Esophagus muscularis mucosa (tissue), 4 donors: ENCODE data around the gene KLHL21. TPM values are rescaled to one million over a fixed set of nuclear protein-coding genes. Genes with fewer than 3 reads are reported as not detected.

Source experiments
- DNase-seq: peaks from one replicate; pipeline ENCODE4 v3.0.0-alpha.2; 2017; ENCODE audit errors: extremely low spot score
- H3K27ac ChIP-seq, 4 donors: fragments of 200-600 bp; sonication (generic); replicated peaks in 1 of 4; 1 replicate in 3 of 4; 2 replicates in 1 of 4; pipeline ENCODE4 v1.5.1; 2016 to 2019; ENCODE audit warnings: mild to moderate bottlenecking in 1 of 4
- H3K27me3 ChIP-seq, 4 donors: fragments of 200-600 bp; sonication (generic); one replicate each; pipeline versions ENCODE4 v1.5.1 to v1.6.0; 2016 to 2019
- H3K36me3 ChIP-seq, 4 donors: fragments of 200-600 bp; sonication (generic); one replicate each; pipeline ENCODE4 v1.5.1; 2016 to 2019
- H3K4me1 ChIP-seq, 4 donors: fragments of 200-600 bp; sonication (generic); one replicate each; pipeline ENCODE4 v1.5.1; 2016 to 2019
- H3K4me3 ChIP-seq, 4 donors: fragments of 200-600 bp; sonication (generic); 1 replicate in 2 of 4; 2 replicates in 2 of 4; pipeline ENCODE4 v1.5.1; 2016 to 2019; ENCODE audit warnings: mild to moderate bottlenecking in 4 of 4, moderate library complexity in 1 of 4
- H3K9me3 ChIP-seq, 4 donors: fragments of 200-600 bp; sonication (generic); 1 replicate in 3 of 4; 2 replicates in 1 of 4; pipeline ENCODE4 v1.5.1; 2016 to 2019
- CTCF ChIP-seq, 3 experiments: fragments of 200-600 bp in 2 of 3; fragments of 450-650 bp in 1 of 3; sonication (generic) in 2 of 3; IDR thresholded peaks; one replicate each; pipeline ENCODE4 v1.5.1; 2017 to 2019; ENCODE audit warnings: antibody characterized with exemption in 3 of 3, mild to moderate bottlenecking in 2 of 3, moderate library complexity in 1 of 3
- EP300 ChIP-seq: sonication (generic); formaldehyde crosslinking; IDR thresholded peaks from one replicate; pipeline ENCODE4 v1.6.1; 2017; ENCODE audit warnings: antibody characterized with exemption
- POLR2A ChIP-seq: fragments of 450-650 bp; IDR thresholded peaks from one replicate; pipeline ENCODE4 v1.6.1; 2017; ENCODE audit warnings: antibody characterized with exemption, moderate library complexity, mild to moderate bottlenecking, low read depth
- POLR2AphosphoS5 ChIP-seq, 2 donors: sonication (generic); formaldehyde crosslinking; IDR thresholded peaks; one replicate each; pipeline ENCODE4 v1.6.1; 2017; ENCODE audit warnings: antibody characterized with exemption in 2 of 2
- WGBS: methylation state at CpG from one replicate; pipeline ENCODE4 v1.1.5; 2018; 5-methylcytosine and 5-hydroxymethylcytosine counted together
- intact Hi-C: fragments of 100-400 bp; cut with DNase I; formaldehyde crosslinking; loops from one replicate; pipeline ENCODE4 v1.15.1; 2023
- total RNA-seq, 4 donors: library from RNA; depleted of rRNA; stranded (reverse); fragments of >200 nt; gene quantifications; one replicate each; pipeline versions ENCODE4 v1.1.0 to v1.2.1, GENCODE V29; 2016

The KLHL21 gene
- total RNA-seq, 4 donors from 2014 or later: 98.4 to 184 (median 130) TPM

- Histone ChIP-seq H3K27ac (peak overlapping the region in 2 of 4 donors; percentile 11 to 34), H3K36me3 (peaks cover 74 to 95% (median 92%) of the 10 kb centered on the region in 4 donors), H3K27me3 (no peaks in the 10 kb centered on the region), H3K4me3 (no peak overlapping the region), H3K9me3 (no peaks in the 10 kb centered on the region), H3K4me1 (peaks cover 74 to 88% (median 81%) of the 10 kb centered on the region in 4 donors)
- no peak for TF ChIP-seq POLR2AphosphoS5 (IDR thresholded peaks at IDR 0.05)
- no peak for TF ChIP-seq CTCF (IDR thresholded peaks at IDR 0.05)
- no peak for TF ChIP-seq POLR2A
- TF ChIP-seq EP300: no peak
- WGBS: 82% methylated on average over 9 of the region's 11 CpGs
- no peak for DNase-seq
- intact Hi-C loops: no loop called here
Observed at GRCh38 chr1:6594977-6595740, 7.5 kb downstream of the KLHL21 start.

GRCh38 chr1:6593810-6594209 lies 8.9 kb downstream of the KLHL21 start:
- Histone ChIP-seq H3K27ac (no peak overlapping the region), H3K27me3 (no peaks in the 10 kb centered on the region), H3K9me3 (no peaks in the 10 kb centered on the region), H3K4me1 (peaks cover 71 to 84% (median 77%) of the 10 kb centered on the region in 4 donors), H3K36me3 (peaks cover 83 to 100% (median 99%) of the 10 kb centered on the region in 4 donors), H3K4me3 (no peak overlapping the region)
- no peak for DNase-seq
- intact Hi-C loops: no loop called here
- 91% methylated on average over 12 of the region's 15 CpGs for WGBS
- no peak for TF ChIP-seq EP300
- TF ChIP-seq POLR2AphosphoS5 (IDR thresholded peaks at IDR 0.05): no peak
- TF ChIP-seq POLR2A: no peak
- no peak for TF ChIP-seq CTCF (IDR thresholded peaks at IDR 0.05)

DNA sequence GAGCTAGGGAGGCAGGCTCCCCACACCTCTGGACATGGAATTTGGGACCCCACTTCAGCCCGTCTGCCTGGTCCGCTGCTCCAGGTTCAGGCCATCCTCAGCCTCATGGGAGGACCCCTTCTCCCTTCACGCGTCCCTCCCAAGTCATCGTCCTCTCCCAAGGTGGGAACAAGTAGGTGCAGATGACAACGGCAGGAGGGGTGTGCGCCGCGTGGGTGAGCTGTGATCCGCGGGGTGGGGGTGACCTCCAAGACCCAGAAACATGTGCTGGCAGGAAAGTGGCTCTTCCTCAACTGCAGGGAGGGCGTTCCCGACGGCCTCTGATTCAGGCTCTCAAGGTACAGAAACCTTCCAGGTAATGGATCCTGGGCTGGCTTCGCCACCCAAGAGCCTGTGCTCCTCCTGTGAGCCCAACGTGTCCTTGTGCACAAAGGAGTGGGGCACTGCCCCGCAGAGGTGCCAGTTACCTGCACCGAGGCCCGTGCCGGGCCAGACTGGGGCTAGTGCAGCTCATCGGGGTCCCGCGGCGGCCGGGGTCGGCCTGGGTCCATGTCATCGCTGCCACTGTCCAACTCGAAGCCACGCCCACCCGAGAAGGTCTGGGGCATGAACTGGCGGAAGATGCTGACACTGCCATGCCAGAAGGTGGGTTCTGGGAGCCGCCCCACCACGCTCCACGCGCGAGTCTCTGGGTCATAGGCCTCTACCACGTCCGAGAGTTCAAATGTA lies 9.6 kb downstream of the KLHL21 start:
- Histone ChIP-seq H3K27me3 (no peaks in the 10 kb centered on the region), H3K9me3 (no peaks in the 10 kb centered on the region), H3K4me3 (no peak overlapping the region), H3K27ac (peak overlapping the region in 3 of 4 donors; percentile 16 to 22 (median 17)), H3K36me3 (peaks cover 80 to 100% (median 99%) of the 10 kb centered on the region in 4 donors), H3K4me1 (peaks cover 71 to 84% (median 77%) of the 10 kb centered on the region in 4 donors)
- no peak for TF ChIP-seq POLR2AphosphoS5 (IDR thresholded peaks at IDR 0.05)
- TF ChIP-seq EP300: no peak
- TF ChIP-seq POLR2A: no peak
- no peak for TF ChIP-seq CTCF (IDR thresholded peaks at IDR 0.05)
- 87% methylated on average over 20 of the region's 38 CpGs for WGBS
- DNase-seq: no peak
- intact Hi-C loops: no loop called here

- no peaks in the 10 kb centered on the region for H3K27me3 ChIP-seq
- intact Hi-C loops: no loop called here
- H3K9me3 ChIP-seq: no peaks in the 10 kb centered on the region
- H3K4me1 ChIP-seq: peaks cover 71 to 84% (median 77%) of the 10 kb centered on the region in 4 donors
- peaks cover 74 to 100% (median 99%) of the 10 kb centered on the region in 4 donors for H3K36me3 ChIP-seq
- no peak for TF ChIP-seq POLR2A
- TF ChIP-seq EP300: no peak
- no CpG with 5 or more reads among the region's 5 CpGs for WGBS
- no peak for DNase-seq
- H3K27ac ChIP-seq: peak overlapping the region in 3 of 4 donors; percentile 16 to 22 (median 17)
- no peak overlapping the region for H3K4me3 ChIP-seq
Observed at GRCh38 chr1:6592441-6592840, 10.2 kb downstream of the KLHL21 start.

DNA sequence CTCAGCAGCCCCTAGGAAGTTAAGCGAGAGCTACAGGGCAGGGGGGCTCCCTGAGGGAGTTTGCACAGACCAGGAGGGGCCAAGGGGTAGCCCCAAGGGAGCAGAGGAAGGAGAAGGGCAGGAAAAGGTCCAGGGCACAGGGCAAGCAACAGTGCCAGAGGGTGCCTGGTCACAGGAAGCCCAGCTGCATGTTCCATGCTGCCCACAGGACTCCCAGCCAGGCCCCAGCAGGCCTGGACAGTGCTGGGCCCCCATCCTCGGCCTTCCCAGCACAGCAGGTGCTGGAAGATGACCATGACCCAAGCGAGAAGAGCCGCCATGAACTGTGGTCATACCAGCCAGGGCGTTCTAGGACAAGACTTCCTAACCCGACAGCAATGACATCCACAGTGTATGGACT lies 11.0 kb downstream of the KLHL21 start:
- Histone ChIP-seq H3K27me3 (no peaks in the 10 kb centered on the region), H3K27ac (peak overlapping the region in 2 of 4 donors; percentile 16 to 39), H3K4me3 (no peak overlapping the region), H3K36me3 (peaks cover 66 to 96% (median 94%) of the 10 kb centered on the region in 4 donors), H3K9me3 (no peaks in the 10 kb centered on the region), H3K4me1 (peaks cover 70 to 84% (median 77%) of the 10 kb centered on the region in 4 donors)
- DNase-seq: no peak
- intact Hi-C loops: no loop called here
- WGBS: 84% methylated on average over 6 of the region's 6 CpGs
- TF ChIP-seq EP300: no peak
- no peak for TF ChIP-seq POLR2AphosphoS5 (IDR thresholded peaks at IDR 0.05)
- no peak for TF ChIP-seq CTCF (IDR thresholded peaks at IDR 0.05)
- no peak for TF ChIP-seq POLR2A
